ENCODE results near the gene PNPLA2.

- TF ChIP-seq, protein P1, sequence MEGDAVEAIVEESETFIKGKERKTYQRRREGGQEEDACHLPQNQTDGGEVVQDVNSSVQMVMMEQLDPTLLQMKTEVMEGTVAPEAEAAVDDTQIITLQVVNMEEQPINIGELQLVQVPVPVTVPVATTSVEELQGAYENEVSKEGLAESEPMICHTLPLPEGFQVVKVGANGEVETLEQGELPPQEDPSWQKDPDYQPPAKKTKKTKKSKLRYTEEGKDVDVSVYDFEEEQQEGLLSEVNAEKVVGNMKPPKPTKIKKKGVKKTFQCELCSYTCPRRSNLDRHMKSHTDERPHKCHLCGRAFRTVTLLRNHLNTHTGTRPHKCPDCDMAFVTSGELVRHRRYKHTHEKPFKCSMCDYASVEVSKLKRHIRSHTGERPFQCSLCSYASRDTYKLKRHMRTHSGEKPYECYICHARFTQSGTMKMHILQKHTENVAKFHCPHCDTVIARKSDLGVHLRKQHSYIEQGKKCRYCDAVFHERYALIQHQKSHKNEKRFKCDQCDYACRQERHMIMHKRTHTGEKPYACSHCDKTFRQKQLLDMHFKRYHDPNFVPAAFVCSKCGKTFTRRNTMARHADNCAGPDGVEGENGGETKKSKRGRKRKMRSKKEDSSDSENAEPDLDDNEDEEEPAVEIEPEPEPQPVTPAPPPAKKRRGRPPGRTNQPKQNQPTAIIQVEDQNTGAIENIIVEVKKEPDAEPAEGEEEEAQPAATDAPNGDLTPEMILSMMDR (conservative IDR thresholded peaks at IDR 0.05 in 1 of 2, IDR thresholded peaks at IDR 0.05 in 1 of 2; ENCODE audit: extremely low read depth in 1 of 2, insufficient read depth in 1 of 2, low read depth in 1 of 2, low read length in 2 of 2): no peak
- TF ChIP-seq EZH2 (IDR thresholded peaks at IDR 0.05; ENCODE audit: borderline replicate concordance, low read length): no peak
Measured at GRCh38 chr11:774873-775592, 43.7 kb upstream of the PNPLA2 start.

All from mammary epithelial cell (primary cell).